ENCODE results near the gene HFM1. TPM values are rescaled to one million over a fixed set of nuclear protein-coding genes. Genes with fewer than 3 reads are reported as not detected.

Gene HFM1
- total and polyA plus RNA-seq, 2 donors (not counting 3 experiments of a cell fraction or from before 2014, with no cell fraction given), result 0.11 TPM; not detected in 1

- no peaks in the 10 kb centered on the region for H3K9me1 ChIP-seq (replicated peaks; ENCODE audit: control insufficient read depth, extremely low read depth, insufficient read depth, low read length)
- dilution Hi-C loops (cut with MboI; ENCODE audit: extremely low pct_ligation_motif_present, low sequenced_read_pairs) (no loop called here), intact Hi-C loops (cut with micrococcal nuclease) (no loop called here)
- H3K27ac ChIP-seq (ENCODE audit: insufficient read depth, low read depth, low read length), result no peak overlapping the region
- POLR2A ChIA-PET, result no interaction called here
- H3K27me3 ChIP-seq (ENCODE audit: control insufficient read depth in 2 of 2, insufficient read depth in 2 of 2, low read length in 2 of 2), result no peaks in the 10 kb centered on the region
- FAIRE-seq (no peak), DNase-seq (ENCODE audit: low read depth, low spot score) (no peak)
- H3K9me3 ChIP-seq (replicated peaks; ENCODE audit: control insufficient read depth, insufficient read depth, low read length), result no peaks in the 10 kb centered on the region
- no peaks in the 10 kb centered on the region for H4K20me1 ChIP-seq (replicated peaks; ENCODE audit: control insufficient read depth, extremely low read depth, insufficient read depth, low read length)
- H3K4me3 ChIP-seq (replicated peaks in 1 of 3; ENCODE audit: insufficient read depth in 1 of 3, low read depth in 1 of 3, low read length in 3 of 3), result no peak overlapping the region
- no peaks in the 10 kb centered on the region for H3K79me2 ChIP-seq (ENCODE audit: control insufficient read depth, insufficient read depth, low read length)
- no peak overlapping the region for H3K9ac ChIP-seq (replicated peaks; ENCODE audit: extremely low read depth, insufficient read depth, low read length)
- no TSS peak for BruUV-seq (replicated peaks)
- TF ChIP-seq GATA2 (IDR thresholded peaks at IDR 0.05; ENCODE audit: insufficient read depth, insufficient read length, low read depth, low read length) (no peak), MAX (IDR thresholded peaks at IDR 0.05; ENCODE audit: insufficient read depth, insufficient read length) (no peak), MYC (IDR thresholded peaks at IDR 0.05; ENCODE audit: low read depth, low read length) (no peak), POLR2AphosphoS5 (IDR thresholded peaks at IDR 0.05; ENCODE audit: insufficient read depth, low read depth, low read length) (no peak), JUN (IDR thresholded peaks at IDR 0.05; ENCODE audit: borderline replicate concordance, insufficient read depth, insufficient read length, low read depth) (no peak)
- H3K4me1 ChIP-seq (ENCODE audit: control insufficient read depth, extremely low read depth, insufficient read depth, low read length), result no peaks in the 10 kb centered on the region
- H3K4me2 ChIP-seq (ENCODE audit: insufficient read depth, low read length), result no peak overlapping the region
- H2AFZ ChIP-seq (ENCODE audit: low read depth, low read length), result no peak overlapping the region
- no peaks in the 10 kb centered on the region for H3K36me3 ChIP-seq (ENCODE audit: control insufficient read depth in 2 of 2, extremely low read depth in 1 of 2, insufficient read depth in 2 of 2, low read length in 2 of 2)
- CTCF ChIA-PET, result interaction anchor here (1.5 kb wide), 1 partner anchor 52 kb away, joined by 3 read pairs; no protein-coding TSS in a partner anchor
Measured at GRCh38 chr1:91217911-91218310, 186.7 kb downstream of the HFM1 start.

Small RNA genes lying within 50 kb of the gene (small RNA-seq; reads per million reads assigned to genes)
- not detected for gene RF00019 (ENCODE audit: insufficient read depth, insufficient read length, low read depth, low replicate concordance)

Other genes with a start within 250 kb of the HFM1 start
- 11.7 and 13.4 TPM in 2 replicates for gene CDC7, start 96.0 kb upstream of the HFM1 start, total RNA-seq
- 2.3 and 3.9 TPM in 2 replicates for gene CDC7, start 96.0 kb upstream of the HFM1 start, polyA plus RNA-seq